ENCODE data around the gene FAM20A.

DNA sequence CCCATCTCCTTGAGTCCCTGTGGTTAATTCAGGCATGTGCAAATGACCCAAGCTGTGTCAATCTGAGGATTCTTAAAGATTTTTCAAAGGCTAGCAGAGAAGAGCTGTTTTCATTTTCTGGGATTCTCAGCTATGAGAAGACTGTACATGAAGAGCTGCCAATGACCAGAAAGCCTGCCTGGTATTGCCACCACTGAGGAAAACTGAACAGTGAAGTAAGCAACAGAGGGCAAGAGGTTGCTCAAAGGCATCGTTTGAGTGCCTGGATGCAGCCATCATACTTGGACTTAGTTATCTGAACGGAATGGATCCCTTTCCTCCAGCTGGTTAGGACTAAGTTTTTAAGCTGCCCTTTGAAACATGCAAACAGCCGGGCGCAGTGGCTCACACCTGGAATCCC is 38.4 kb downstream of the FAM20A start:
- TF ChIP-seq ZNF274 (IDR thresholded peaks at IDR 0.05; ENCODE audit: low read depth, low read length) (no peak), YY1 (IDR thresholded peaks at IDR 0.05; ENCODE audit: insufficient read depth, insufficient read length) (no peak)

Data from NT2/D1 (cell line).